Thoracic aorta (tissue), 2 donors: ENCODE results near the gene KHDRBS1. TPM values are rescaled to one million over a fixed set of nuclear protein-coding genes. Genes with fewer than 3 reads are reported as not detected.

Experiments used
- ATAC-seq: fragments of 150-250 bp; one replicate; pipeline ENCODE4 v1.8.0; 2017; ENCODE audit warnings: low read depth; ENCODE audit not compliant: insufficient number of reproducible peaks, low FRiP score
- DNase-seq: peaks from one replicate; pipeline ENCODE4 v3.0.0-alpha.2; 2020; ENCODE audit warnings: low spot score
- H3K27ac ChIP-seq, 2 donors: fragments of 200-600 bp; sonication (generic); 1 replicate in 1 of 2; 2 replicates in 1 of 2; pipeline ENCODE4 v1.5.1; 2016; ENCODE audit warnings: mild to moderate bottlenecking in 2 of 2, moderate library complexity in 2 of 2
- H3K27me3 ChIP-seq: fragments of 200-600 bp; sonication (generic); replicated peaks from 2 replicates; pipeline ENCODE4 v1.6.0; 2016; ENCODE audit warnings: mild to moderate bottlenecking; ENCODE audit not compliant: insufficient read depth
- H3K36me3 ChIP-seq: fragments of 200-600 bp; sonication (generic); one replicate; pipeline ENCODE4 v1.5.1; 2016
- H3K4me1 ChIP-seq, 2 donors: fragments of 200-600 bp; sonication (generic); 1 replicate in 1 of 2; 2 replicates in 1 of 2; pipeline versions ENCODE4 v1.5.1 to v1.6.0; 2016; ENCODE audit warnings: low read depth in 2 of 2, mild to moderate bottlenecking in 1 of 2; ENCODE audit not compliant: control insufficient read depth in 1 of 2
- H3K4me3 ChIP-seq: fragments of 200-600 bp; sonication (generic); 2 replicates; pipeline ENCODE4 v1.5.1; 2016; ENCODE audit warnings: mild to moderate bottlenecking
- H3K9me3 ChIP-seq: fragments of 200-600 bp; sonication (generic); 2 replicates; pipeline ENCODE4 v1.5.1; 2016
- CTCF ChIP-seq: fragments of 200-600 bp; sonication (generic); IDR thresholded peaks from one replicate; pipeline ENCODE4 v1.5.1; 2019; ENCODE audit warnings: antibody characterized with exemption
- total RNA-seq, 2 donors: library from RNA; depleted of rRNA; stranded (reverse); fragments of >200 nt; gene quantifications; one replicate each; pipeline versions ENCODE4 v1.1.0 to v1.2.3, GENCODE V29; 2016

The KHDRBS1 gene
- total RNA-seq, 2 donors from 2014 or later = 45.5 to 82.6 TPM

GRCh38 chr1:32005522-32005921 is 8.1 kb upstream of the KHDRBS1 start:
- Histone ChIP-seq H3K4me3 (no peak overlapping the region), H3K27ac (no peak overlapping the region), H3K36me3 (no peaks in the 10 kb centered on the region), H3K4me1 (no peaks in the 10 kb centered on the region), H3K9me3 (no peaks in the 10 kb centered on the region), H3K27me3 (no peaks in the 10 kb centered on the region)
- no peak for DNase-seq
- TF ChIP-seq CTCF = no peak
- no peak for ATAC-seq

GRCh38 chr1:32007591-32007940 is 6.1 kb upstream of the KHDRBS1 start:
- H3K4me3 ChIP-seq = no peak overlapping the region
- H3K9me3 ChIP-seq = no peaks in the 10 kb centered on the region
- no peak for TF ChIP-seq CTCF
- no peak overlapping the region for H3K27ac ChIP-seq
- no peaks in the 10 kb centered on the region for H3K4me1 ChIP-seq
- no peaks in the 10 kb centered on the region for H3K36me3 ChIP-seq
- ATAC-seq (no peak), DNase-seq (no peak)
- H3K27me3 ChIP-seq = no peaks in the 10 kb centered on the region

GRCh38 chr1:32010246-32010645 is 3.4 kb upstream of the KHDRBS1 start:
- peaks cover 4 to 7% of the 10 kb centered on the region in 2 donors for H3K4me1 ChIP-seq

GRCh38 chr1:32012709-32013385 is 821 bp upstream of the KHDRBS1 start:
- Histone ChIP-seq H3K4me1 (peaks cover 22 to 29% of the 10 kb centered on the region in 2 donors), H3K27ac (peak overlapping the region; percentile 82 to 99), H3K9me3 (no peaks in the 10 kb centered on the region), H3K4me3 (peak overlapping the region; percentile 75), H3K27me3 (no peaks in the 10 kb centered on the region), H3K36me3 (no peaks in the 10 kb centered on the region)
- TF ChIP-seq CTCF = no peak
- DNase-seq (no peak), ATAC-seq (peak; percentile 5)

More at GRCh38 chr1:32010246-32010645, 3.4 kb upstream of the KHDRBS1 start:
- no peaks in the 10 kb centered on the region for H3K36me3 ChIP-seq
- DNase-seq = no peak
- H3K4me3 ChIP-seq = no peak overlapping the region
- no peak for ATAC-seq
- H3K27me3 ChIP-seq = no peaks in the 10 kb centered on the region
- no peaks in the 10 kb centered on the region for H3K9me3 ChIP-seq
- no peak for TF ChIP-seq CTCF
- H3K27ac ChIP-seq = no peak overlapping the region

GRCh38 chr1:32014199-32014947 is 705 bp downstream of the KHDRBS1 start:
- peak; percentile 7 for ATAC-seq
- H3K4me1 ChIP-seq = peaks cover 36 to 44% of the 10 kb centered on the region in 2 donors
- H3K27me3 ChIP-seq = no peaks in the 10 kb centered on the region
- no peak for TF ChIP-seq CTCF
- peak overlapping the region; percentile 99 for H3K27ac ChIP-seq
- peak; percentile 18 for DNase-seq
- no peaks in the 10 kb centered on the region for H3K36me3 ChIP-seq
- H3K9me3 ChIP-seq = no peaks in the 10 kb centered on the region
- H3K4me3 ChIP-seq = peak overlapping the region; percentile 75
